ENCODE results near the gene BTBD9. TPM values are rescaled to one million over a fixed set of nuclear protein-coding genes. Genes with fewer than 3 reads are reported as not detected.

BTBD9 gene
- total RNA-seq, 4 donors from 2014 or later, result 8.6 to 34.1 (median 30.8) TPM

- intact Hi-C loops (cut with DNase I; ENCODE audit: low total_unique reads) (no loop called here), in situ Hi-C loops (cut with MboI; ENCODE audit: low pct_ligation_motif_present in 1 of 4, low pct_unique_long_range_greater_than_20kb in 1 of 4, low sequenced_read_pairs in 3 of 4) (no loop called here)
- H3K27me3 ChIP-seq, result no peaks in the 10 kb centered on the region
- no peaks in the 10 kb centered on the region for H3K36me3 ChIP-seq
- H3K27ac ChIP-seq, result no peak overlapping the region
- TF ChIP-seq POLR2A (IDR thresholded peaks at IDR 0.05), result no peak
- TF ChIP-seq POLR2AphosphoS5 (IDR thresholded peaks at IDR 0.05), result no peak
- no peak for TF ChIP-seq EP300 (IDR thresholded peaks at IDR 0.05; ENCODE audit: low read depth)
- no peak for TF ChIP-seq CTCF (IDR thresholded peaks at IDR 0.05)
- peaks cover 0 to 10% (median 8%) of the 10 kb centered on the region in 4 donors for H3K4me1 ChIP-seq
- 67 to 69% methylated on average over 3 of the region's 3 CpGs for WGBS, 2 donors (ENCODE audit: low coverage in 1 of 2)
- H3K4me3 ChIP-seq, result no peak overlapping the region
- no peak for DNase-seq
- H3K9me3 ChIP-seq, result no peaks in the 10 kb centered on the region
These were observed 239.6 kb downstream of the BTBD9 start for GRCh38 chr6:38400101-38400500.

GRCh38 chr6:38396209-38396608, 243.5 kb downstream of the BTBD9 start:
- TF ChIP-seq POLR2AphosphoS5 (IDR thresholded peaks at IDR 0.05), result no peak
- TF ChIP-seq EP300 (IDR thresholded peaks at IDR 0.05; ENCODE audit: low read depth), result no peak
- no peak for TF ChIP-seq CTCF (IDR thresholded peaks at IDR 0.05)
- no peak for TF ChIP-seq POLR2A (IDR thresholded peaks at IDR 0.05)
- DNase-seq, result no peak
- Histone ChIP-seq H3K27ac (no peak overlapping the region), H3K27me3 (no peaks in the 10 kb centered on the region), H3K36me3 (no peaks in the 10 kb centered on the region), H3K4me3 (no peak overlapping the region), H3K9me3 (no peaks in the 10 kb centered on the region), H3K4me1 (no peaks in the 10 kb centered on the region)
- WGBS, 2 donors (ENCODE audit: low coverage in 1 of 2), result 96% methylated on average over 3 of the region's 3 CpGs
- intact Hi-C loops (cut with DNase I; ENCODE audit: low total_unique reads) (no loop called here), in situ Hi-C loops (cut with MboI; ENCODE audit: low pct_ligation_motif_present in 1 of 4, low pct_unique_long_range_greater_than_20kb in 1 of 4, low sequenced_read_pairs in 3 of 4) (no loop called here)

- Histone ChIP-seq H3K4me1 (no peaks in the 10 kb centered on the region), H3K4me3 (no peak overlapping the region), H3K36me3 (no peaks in the 10 kb centered on the region), H3K27ac (no peak overlapping the region), H3K9me3 (no peaks in the 10 kb centered on the region), H3K27me3 (no peaks in the 10 kb centered on the region)
- TF ChIP-seq EP300 (IDR thresholded peaks at IDR 0.05; ENCODE audit: low read depth), result no peak
- no peak for TF ChIP-seq POLR2A (IDR thresholded peaks at IDR 0.05)
- no peak for TF ChIP-seq CTCF (IDR thresholded peaks at IDR 0.05)
- TF ChIP-seq POLR2AphosphoS5 (IDR thresholded peaks at IDR 0.05), result no peak
- WGBS, 2 donors (ENCODE audit: low coverage in 1 of 2), result 90 to 100% methylated on average over 1 of the region's 1 CpG
- in situ Hi-C loops (cut with MboI; ENCODE audit: low pct_ligation_motif_present in 1 of 4, low pct_unique_long_range_greater_than_20kb in 1 of 4, low sequenced_read_pairs in 3 of 4), result no loop called here
- no peak for DNase-seq
- intact Hi-C loops (cut with DNase I; ENCODE audit: low total_unique reads), result loop anchor here (2.0 kb wide), 1 partner anchor 23 kb away; no protein-coding TSS in a partner anchor
These were observed 245.7 kb downstream of the BTBD9 start for GRCh38 chr6:38393986-38394385.

- intact Hi-C loops (cut with DNase I; ENCODE audit: low total_unique reads) (loop anchor here (2.0 kb wide), 1 partner anchor 25 kb away; no protein-coding TSS in a partner anchor), in situ Hi-C loops (cut with MboI; ENCODE audit: low pct_ligation_motif_present in 1 of 4, low pct_unique_long_range_greater_than_20kb in 1 of 4, low sequenced_read_pairs in 3 of 4) (no loop called here)
- H3K4me1 ChIP-seq, result no peaks in the 10 kb centered on the region
- no peak for DNase-seq
- no peak overlapping the region for H3K27ac ChIP-seq
- no peaks in the 10 kb centered on the region for H3K9me3 ChIP-seq
- H3K27me3 ChIP-seq, result no peaks in the 10 kb centered on the region
- no peaks in the 10 kb centered on the region for H3K36me3 ChIP-seq
- no peak overlapping the region for H3K4me3 ChIP-seq
- TF ChIP-seq CTCF (IDR thresholded peaks at IDR 0.05) (no peak), EP300 (IDR thresholded peaks at IDR 0.05; ENCODE audit: low read depth) (no peak), POLR2A (IDR thresholded peaks at IDR 0.05) (no peak), POLR2AphosphoS5 (IDR thresholded peaks at IDR 0.05) (no peak)
- 83 to 91% methylated on average over 8 to 9 of the region's 9 CpGs for WGBS, 2 donors (ENCODE audit: low coverage in 1 of 2)
These were observed 247.8 kb downstream of the BTBD9 start for GRCh38 chr6:38391626-38392579.

All from transverse colon (tissue), 4 donors.